Hepatocyte (in vitro differentiated cells): ENCODE measurements around the gene TEAD2. TPM values are rescaled to one million over a fixed set of nuclear protein-coding genes. Genes with fewer than 3 reads are reported as not detected.

Source experiments
- DNase-seq: peaks from one replicate; pipeline ENCODE4 v3.0.0-alpha.2; 2016; ENCODE audit warnings: low spot score
- H2AFZ ChIP-seq: fragments of 200-600 bp; sonication (generic); 2 replicates; pipeline ENCODE4 v1.6.0; 2016; ENCODE audit warnings: antibody characterized with exemption, mild to moderate bottlenecking
- H3K27ac ChIP-seq: fragments of 200-600 bp; sonication (generic); 2 replicates; pipeline ENCODE4 v1.5.1; 2016; ENCODE audit warnings: mild to moderate bottlenecking
- H3K27me3 ChIP-seq: fragments of 200-600 bp; sonication (generic); 2 replicates; pipeline ENCODE4 v1.6.1; 2016
- H3K36me3 ChIP-seq: fragments of 200-600 bp; sonication (generic); replicated peaks from 2 replicates; pipeline ENCODE4 v1.5.1; 2016; ENCODE audit warnings: low read depth; ENCODE audit not compliant: insufficient read depth
- H3K4me1 ChIP-seq: fragments of 200-600 bp; sonication (generic); 2 replicates; pipeline ENCODE4 v1.5.1; 2016; ENCODE audit warnings: mild to moderate bottlenecking, moderate library complexity; ENCODE audit not compliant: insufficient read depth
- H3K4me2 ChIP-seq: fragments of 200-600 bp; sonication (generic); 2 replicates; pipeline ENCODE4 v1.6.0; 2016
- H3K4me3 ChIP-seq: fragments of 200-600 bp; sonication (generic); 2 replicates; pipeline ENCODE4 v1.5.1; 2016; ENCODE audit warnings: mild to moderate bottlenecking
- H3K79me2 ChIP-seq: fragments of 200-600 bp; sonication (generic); 2 replicates; pipeline ENCODE4 v1.6.0; 2017; ENCODE audit warnings: mild to moderate bottlenecking
- H3K9me2 ChIP-seq: fragments of 200-600 bp; sonication (generic); replicated peaks from 2 replicates; pipeline ENCODE4 v1.6.0; 2017; ENCODE audit warnings: mild to moderate bottlenecking; ENCODE audit not compliant: insufficient read depth
- H3K9me3 ChIP-seq: fragments of 200-600 bp; sonication (generic); 2 replicates; pipeline ENCODE4 v1.5.1; 2016; ENCODE audit warnings: low read depth, mild to moderate bottlenecking
- H4K20me1 ChIP-seq: fragments of 200-600 bp; sonication (generic); 2 replicates; pipeline ENCODE4 v1.6.0; 2016; ENCODE audit warnings: mild to moderate bottlenecking; ENCODE audit not compliant: insufficient read depth, poor library complexity, severe bottlenecking
- EZH2 ChIP-seq: fragments of 200-600 bp; sonication (generic); IDR thresholded peaks from 2 replicates; pipeline ENCODE4 v1.6.1; 2016; ENCODE audit warnings: antibody characterized with exemption, mild to moderate bottlenecking, borderline replicate concordance
- EZH2phosphoT487 ChIP-seq: fragments of 200-600 bp; sonication (generic); IDR thresholded peaks from one replicate; pipeline ENCODE4 v1.6.1; 2018; ENCODE audit warnings: antibody characterized with exemption, mild to moderate bottlenecking, low read depth, moderate library complexity; ENCODE audit not compliant: unreplicated experiment, severe bottlenecking
- WGBS: methylation state at CpG from one replicate; pipeline ENCODE4 v1.1.6; 2016; ENCODE audit warnings: low lambda C conversion rate; ENCODE audit errors: missing lambda C conversion rate; 5-methylcytosine and 5-hydroxymethylcytosine counted together
- polyA plus RNA-seq: library from polyadenylated mRNA; unstranded; fragments of >200 nt; fragmentation: Nextera tagmentation; extraction: Ambion mirVana; gene quantifications from 2 replicates; pipeline ENCODE4 v1.2.1, GENCODE V29; 2016
- total RNA-seq: library from RNA; depleted of rRNA; stranded (reverse); fragments of >200 nt; gene quantifications from 2 replicates; pipeline ENCODE4 v1.2.3, GENCODE V29; 2014
- TF ChIP-seq, protein P1 (sequence below): fragments of 200-600 bp; sonication (generic); IDR thresholded peaks from 2 replicates; pipeline ENCODE4 v1.5.1; 2016; ENCODE audit warnings: antibody characterized with exemption, mild to moderate bottlenecking; ENCODE audit not compliant: poor library complexity

Gene TEAD2
- total and polyA plus RNA-seq, 2 experiments from 2014 or later, result 35.4 to 41.4 TPM

DNA sequence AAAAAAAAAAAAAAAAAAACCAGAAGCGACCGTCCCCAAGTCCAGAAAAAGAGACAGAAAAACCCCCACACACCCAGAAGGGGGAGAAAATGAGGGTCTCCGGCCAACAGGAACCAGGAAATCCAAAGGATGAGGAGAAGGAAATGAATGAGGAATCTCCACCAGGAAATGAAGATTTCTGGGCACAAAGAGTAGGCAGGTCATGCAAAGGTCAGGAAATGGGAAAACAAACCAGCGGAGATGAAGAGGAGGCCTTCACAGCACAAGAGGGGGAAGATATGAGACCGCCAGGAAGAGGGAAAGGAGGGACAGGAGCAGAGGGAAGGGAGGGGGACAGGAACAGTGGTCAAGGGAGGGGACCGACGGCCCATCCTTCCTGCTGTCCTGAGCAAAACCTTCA lies 5.8 kb downstream of the TEAD2 start:
- H2AFZ ChIP-seq, result no peak overlapping the region
- no peaks in the 10 kb centered on the region for H3K9me3 ChIP-seq
- no peaks in the 10 kb centered on the region for H3K4me1 ChIP-seq
- DNase-seq, result no peak
- H3K27ac ChIP-seq, result no peak overlapping the region
- H3K4me2 ChIP-seq, result peak overlapping the region; percentile 9
- no peaks in the 10 kb centered on the region for H3K27me3 ChIP-seq
- no peak for TF ChIP-seq EZH2
- TF ChIP-seq, protein P1, sequence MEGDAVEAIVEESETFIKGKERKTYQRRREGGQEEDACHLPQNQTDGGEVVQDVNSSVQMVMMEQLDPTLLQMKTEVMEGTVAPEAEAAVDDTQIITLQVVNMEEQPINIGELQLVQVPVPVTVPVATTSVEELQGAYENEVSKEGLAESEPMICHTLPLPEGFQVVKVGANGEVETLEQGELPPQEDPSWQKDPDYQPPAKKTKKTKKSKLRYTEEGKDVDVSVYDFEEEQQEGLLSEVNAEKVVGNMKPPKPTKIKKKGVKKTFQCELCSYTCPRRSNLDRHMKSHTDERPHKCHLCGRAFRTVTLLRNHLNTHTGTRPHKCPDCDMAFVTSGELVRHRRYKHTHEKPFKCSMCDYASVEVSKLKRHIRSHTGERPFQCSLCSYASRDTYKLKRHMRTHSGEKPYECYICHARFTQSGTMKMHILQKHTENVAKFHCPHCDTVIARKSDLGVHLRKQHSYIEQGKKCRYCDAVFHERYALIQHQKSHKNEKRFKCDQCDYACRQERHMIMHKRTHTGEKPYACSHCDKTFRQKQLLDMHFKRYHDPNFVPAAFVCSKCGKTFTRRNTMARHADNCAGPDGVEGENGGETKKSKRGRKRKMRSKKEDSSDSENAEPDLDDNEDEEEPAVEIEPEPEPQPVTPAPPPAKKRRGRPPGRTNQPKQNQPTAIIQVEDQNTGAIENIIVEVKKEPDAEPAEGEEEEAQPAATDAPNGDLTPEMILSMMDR, result no peak
- no peak for TF ChIP-seq EZH2phosphoT487
- H3K4me3 ChIP-seq, result no peak overlapping the region
- peaks cover 3% of the 10 kb centered on the region for H4K20me1 ChIP-seq
- H3K36me3 ChIP-seq, result no peaks in the 10 kb centered on the region
- H3K9me2 ChIP-seq, result no peaks in the 10 kb centered on the region
- H3K79me2 ChIP-seq, result peaks cover 32% of the 10 kb centered on the region
- 69% methylated on average over 5 of the region's 7 CpGs for WGBS

DNA sequence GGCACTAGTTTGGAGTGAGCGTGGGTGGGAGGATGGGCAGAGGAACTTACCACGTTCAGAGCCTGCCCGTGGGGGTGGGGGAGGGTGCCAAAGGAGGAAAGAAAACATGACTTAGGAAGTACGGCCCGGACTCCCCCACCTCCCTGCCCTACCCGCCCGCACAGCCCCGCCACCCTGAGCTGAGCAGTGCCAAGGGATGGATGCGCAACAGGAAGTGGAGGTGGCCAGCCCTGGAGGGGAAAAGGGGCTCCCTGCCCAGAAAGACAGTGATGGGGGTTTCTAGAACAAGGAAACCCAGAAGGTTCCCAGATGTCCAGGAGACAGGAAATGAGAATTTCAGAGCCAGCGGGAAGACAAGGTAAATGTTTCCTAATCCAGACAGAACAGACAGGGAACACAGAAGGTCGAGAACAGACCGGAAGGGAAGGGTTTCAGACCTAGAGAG lies 6.3 kb downstream of the TEAD2 start:
- H3K27ac ChIP-seq, result no peak overlapping the region
- TF ChIP-seq EZH2phosphoT487 (no peak), EZH2 (no peak)
- TF ChIP-seq, protein P1, result no peak
- H3K4me3 ChIP-seq, result no peak overlapping the region
- H3K4me2 ChIP-seq, result peak overlapping the region; percentile 9
- no peak overlapping the region for H2AFZ ChIP-seq
- 82% methylated on average over 6 of the region's 12 CpGs for WGBS
- no peaks in the 10 kb centered on the region for H3K4me1 ChIP-seq
- H3K79me2 ChIP-seq, result peaks cover 29% of the 10 kb centered on the region
- H3K27me3 ChIP-seq, result no peaks in the 10 kb centered on the region
- H4K20me1 ChIP-seq, result peaks cover 3% of the 10 kb centered on the region
- no peaks in the 10 kb centered on the region for H3K9me3 ChIP-seq
- no peaks in the 10 kb centered on the region for H3K36me3 ChIP-seq
- no peak for DNase-seq
- H3K9me2 ChIP-seq, result no peaks in the 10 kb centered on the region

DNA sequence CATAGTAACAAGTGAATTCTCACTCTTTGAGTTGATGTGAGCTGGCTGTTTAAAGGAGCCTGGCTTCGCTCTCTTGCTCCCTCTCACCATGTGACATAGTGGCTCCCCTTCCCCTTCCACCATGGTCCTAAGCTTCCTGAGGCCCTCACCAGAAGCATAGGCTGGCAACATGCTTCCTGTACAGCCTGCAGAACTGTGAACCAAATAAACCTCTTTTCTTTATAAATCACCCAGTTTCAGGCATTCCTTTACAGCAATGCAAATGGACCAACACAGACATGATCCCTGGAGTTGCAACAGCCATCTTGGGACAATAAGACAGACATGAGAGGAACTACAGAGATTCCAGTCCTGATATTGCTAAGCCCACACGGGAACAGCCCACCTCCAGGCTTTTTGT lies 12.6 kb downstream of the TEAD2 start:
- WGBS, result 93% methylated on average over 2 of the region's 2 CpGs
- Histone ChIP-seq H3K4me1 (no peaks in the 10 kb centered on the region), H3K9me2 (no peaks in the 10 kb centered on the region), H3K4me2 (no peak overlapping the region), H4K20me1 (peaks cover 3% of the 10 kb centered on the region), H3K27me3 (no peaks in the 10 kb centered on the region), H3K4me3 (no peak overlapping the region), H3K36me3 (no peaks in the 10 kb centered on the region), H2AFZ (no peak overlapping the region), H3K79me2 (no peaks in the 10 kb centered on the region), H3K9me3 (no peaks in the 10 kb centered on the region), H3K27ac (no peak overlapping the region)
- TF ChIP-seq EZH2, result no peak
- DNase-seq, result no peak

DNA sequence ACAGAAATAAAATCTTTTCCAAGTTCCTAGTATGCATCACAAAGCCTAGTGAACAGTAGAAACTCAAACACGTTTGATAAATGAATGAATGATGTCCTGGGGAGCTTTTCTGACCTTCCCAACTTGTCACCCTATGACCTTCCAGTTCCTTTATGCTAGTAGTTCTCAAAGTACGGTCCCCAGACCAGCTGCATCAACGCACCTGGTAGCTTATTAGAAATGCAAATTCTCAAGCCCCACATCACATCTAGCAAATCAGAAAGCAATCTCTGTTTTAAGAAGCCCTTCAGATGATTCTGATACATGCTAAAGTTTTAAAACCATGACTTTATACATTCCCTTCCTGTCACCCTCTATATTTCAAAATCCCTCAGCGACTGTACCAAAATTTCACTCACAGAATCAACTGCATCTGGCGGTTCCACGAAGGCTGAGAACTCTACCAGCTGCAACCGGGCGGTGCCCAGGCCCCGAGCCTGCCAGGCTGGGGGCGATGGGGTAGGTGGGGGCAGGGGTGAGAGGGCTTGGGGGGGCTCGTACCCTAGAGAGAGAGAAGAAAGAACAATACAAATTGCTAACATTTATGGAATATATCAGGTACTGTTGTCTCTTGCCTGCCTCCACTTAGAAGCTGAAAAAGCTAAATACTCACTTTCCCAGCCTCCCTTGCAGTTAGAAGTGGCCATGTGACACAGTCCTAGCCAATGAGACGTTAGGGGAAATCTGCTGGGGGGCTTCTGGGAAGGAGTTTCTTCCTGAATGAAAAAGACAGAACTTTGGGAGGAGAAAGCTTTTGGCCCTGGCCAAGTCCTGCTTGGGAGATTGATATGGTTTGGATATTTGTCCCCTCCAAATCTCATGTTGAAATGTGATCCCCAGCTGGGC lies 13.7 kb downstream of the TEAD2 start:
- H3K9me2 ChIP-seq, result no peaks in the 10 kb centered on the region
- no peaks in the 10 kb centered on the region for H3K79me2 ChIP-seq
- no peak overlapping the region for H2AFZ ChIP-seq
- WGBS, result 95% methylated on average over 12 of the region's 12 CpGs
- H4K20me1 ChIP-seq, result peaks cover 3% of the 10 kb centered on the region
- no peaks in the 10 kb centered on the region for H3K36me3 ChIP-seq
- no peak for DNase-seq
- no peaks in the 10 kb centered on the region for H3K27me3 ChIP-seq
- H3K27ac ChIP-seq, result no peak overlapping the region
- TF ChIP-seq, protein P1, result no peak
- TF ChIP-seq EZH2phosphoT487 (no peak), EZH2 (no peak)
- H3K4me1 ChIP-seq, result no peaks in the 10 kb centered on the region
- H3K4me2 ChIP-seq, result no peak overlapping the region
- H3K4me3 ChIP-seq, result no peak overlapping the region
- H3K9me3 ChIP-seq, result no peaks in the 10 kb centered on the region
